GM04503 (cell line): Measurements from ENCODE around the gene AUNIP.
"Not testable (repeated sequence)": the region's sequence is repeated elsewhere in the genome, so short reads cannot be mapped to it uniquely, and the experiment has no call there.

ENCODE experiments used
- DNase-seq: peaks from one replicate; pipeline ENCODE4 v3.0.0-alpha.2; 2012; ENCODE audit warnings: low read depth

Gene AUNIP

GRCh38 chr1:25864434-25864833, 5.2 kb upstream of the AUNIP start:
- DNase-seq, result no peak

DNA sequence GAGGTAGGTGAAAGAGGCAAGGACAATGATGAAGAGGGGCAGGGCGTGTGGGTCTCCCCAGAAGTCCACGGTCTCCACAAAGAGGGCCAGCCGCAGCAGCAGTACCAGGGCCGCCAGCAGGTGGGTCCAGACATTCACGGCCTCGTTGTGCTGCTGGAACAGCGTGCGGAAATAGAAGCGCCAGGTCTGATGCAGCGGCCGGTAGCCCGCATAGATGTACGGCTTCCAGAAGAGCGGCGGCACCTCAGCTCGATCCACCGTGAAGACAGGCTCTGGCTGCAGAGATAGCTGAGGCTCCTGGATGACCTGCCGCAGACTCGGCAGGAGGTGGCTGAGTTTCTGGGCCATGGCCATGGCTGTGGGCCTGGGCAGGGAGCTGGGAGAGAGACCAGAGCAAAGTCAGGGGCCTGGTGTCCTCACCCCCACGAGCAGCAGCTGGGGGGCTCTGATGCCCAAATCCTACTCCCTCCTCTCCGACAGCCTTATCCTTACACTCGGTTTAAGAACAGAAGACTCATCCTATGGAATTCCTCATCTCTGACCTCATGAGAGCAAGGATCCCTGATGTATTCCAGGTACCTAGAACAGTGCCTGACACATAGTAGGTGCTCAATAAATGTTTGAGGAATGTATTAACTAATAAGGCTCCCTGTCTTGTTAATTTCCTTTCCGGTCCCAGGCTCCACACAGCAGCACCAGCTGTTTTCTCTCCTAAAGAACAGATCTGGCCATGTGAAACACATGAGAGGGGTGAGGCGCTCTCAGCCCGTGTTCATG, 4.4 kb upstream of the AUNIP start:
- no peak for DNase-seq

DNA sequence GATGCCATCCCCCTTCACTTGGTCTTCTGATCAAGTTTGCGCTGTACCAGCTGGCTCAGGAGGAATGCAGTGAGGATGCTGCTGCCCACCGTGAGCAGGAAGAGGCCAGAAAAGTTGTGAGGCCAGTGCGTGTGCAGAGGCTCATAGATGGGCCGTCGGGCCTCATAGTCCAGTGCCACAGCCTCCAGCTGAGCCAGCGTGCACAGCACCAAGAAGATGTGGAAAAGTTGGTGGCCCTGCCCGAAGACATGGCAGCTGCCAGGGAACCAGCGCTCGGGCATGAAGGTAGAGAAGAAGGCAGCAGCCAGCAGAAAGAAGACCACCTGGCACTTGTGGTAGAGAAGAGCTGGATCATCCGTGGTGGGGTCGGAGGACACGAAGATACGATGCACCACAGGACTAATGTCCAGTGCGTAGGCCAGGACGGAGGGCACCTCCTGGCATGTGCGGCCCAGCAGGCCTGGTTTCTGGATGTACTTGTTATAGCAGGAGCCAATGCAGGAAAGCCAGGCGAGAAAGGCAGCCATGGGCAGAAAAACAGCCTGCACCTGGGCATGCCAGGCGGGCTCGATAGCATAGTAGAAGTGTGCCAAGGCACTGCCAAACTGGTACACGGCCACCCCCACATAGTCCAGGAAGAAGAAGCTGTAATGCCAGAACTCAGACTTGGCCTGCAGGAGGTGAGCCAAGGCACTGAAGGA, 3.7 kb upstream of the AUNIP start:
- DNase-seq, result no peak

- DNase-seq, result no peak
Observed at GRCh38 chr1:25861316-25862286, 2.3 kb upstream of the AUNIP start.

DNA sequence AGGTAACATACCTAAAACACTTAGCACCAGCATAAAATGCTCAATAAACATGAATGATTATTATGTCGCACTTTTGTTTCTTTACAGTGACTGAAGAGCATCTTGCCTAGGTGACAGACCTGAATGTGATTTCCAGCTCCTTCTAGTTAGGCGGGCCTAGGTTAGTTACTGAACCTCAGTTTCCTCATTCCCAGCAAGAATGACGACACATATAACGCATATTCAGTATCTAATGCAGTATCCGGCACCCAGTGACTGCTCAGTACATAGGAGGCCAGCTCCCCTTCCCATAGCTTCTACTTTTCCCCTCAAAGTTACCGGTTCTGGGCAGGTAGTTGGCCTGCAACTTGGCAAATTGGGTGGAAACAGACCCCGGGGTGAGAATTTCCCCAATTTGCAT, 763 bp downstream of the AUNIP start:
- no peak for DNase-seq

GRCh38 chr1:25856856-25857255, 2.4 kb downstream of the AUNIP start:
- DNase-seq, result no peak

DNA sequence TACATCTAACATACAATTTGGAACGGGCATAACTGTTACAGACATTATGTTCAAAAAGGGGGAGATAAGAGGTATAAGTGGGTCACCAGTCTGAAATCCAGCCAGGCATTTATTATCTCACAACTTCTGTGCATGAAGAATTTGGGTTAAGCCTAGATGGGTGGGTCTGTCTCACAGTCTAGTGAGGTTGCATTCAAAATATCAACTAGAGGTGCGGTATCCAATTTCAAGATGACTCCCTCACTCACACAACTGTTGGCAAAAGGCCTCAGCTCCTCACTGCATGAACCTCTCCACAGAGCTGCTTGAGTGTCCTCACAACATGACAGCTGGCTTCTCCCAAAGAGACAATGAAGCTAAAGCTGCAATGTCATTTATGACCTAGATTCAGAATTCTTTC, 4.7 kb downstream of the AUNIP start:
- DNase-seq, result no peak

DNA sequence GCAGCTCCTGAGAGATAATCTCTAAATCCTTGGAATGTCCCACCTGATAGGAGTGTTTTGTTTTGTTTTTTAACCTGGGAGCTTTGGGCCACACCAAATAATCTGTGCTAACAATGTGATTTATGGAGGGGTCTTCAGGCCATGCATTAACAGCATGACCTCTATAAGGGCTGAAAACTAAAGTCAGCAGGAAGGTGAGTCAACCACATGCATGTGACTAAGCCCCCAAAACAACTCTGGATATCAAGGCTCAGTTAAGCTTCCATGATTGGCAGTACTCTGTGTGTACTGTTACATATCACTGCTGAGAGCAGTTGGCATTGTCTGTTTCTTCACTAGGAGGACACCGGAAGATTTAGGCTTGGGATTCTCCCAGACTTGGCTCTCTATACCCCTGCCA, 10.7 kb downstream of the AUNIP start:
- DNase-seq, result no peak

GRCh38 chr1:25847929-25848328, 11.3 kb downstream of the AUNIP start:
- no peak for DNase-seq

- no peak for DNase-seq
Observed at GRCh38 chr1:25845664-25846063, 13.6 kb downstream of the AUNIP start.

- no peak for DNase-seq
Observed at GRCh38 chr1:25844536-25845337, 14.5 kb downstream of the AUNIP start.

GRCh38 chr1:25843483-25843882, 15.8 kb downstream of the AUNIP start:
- DNase-seq, result no peak

DNA sequence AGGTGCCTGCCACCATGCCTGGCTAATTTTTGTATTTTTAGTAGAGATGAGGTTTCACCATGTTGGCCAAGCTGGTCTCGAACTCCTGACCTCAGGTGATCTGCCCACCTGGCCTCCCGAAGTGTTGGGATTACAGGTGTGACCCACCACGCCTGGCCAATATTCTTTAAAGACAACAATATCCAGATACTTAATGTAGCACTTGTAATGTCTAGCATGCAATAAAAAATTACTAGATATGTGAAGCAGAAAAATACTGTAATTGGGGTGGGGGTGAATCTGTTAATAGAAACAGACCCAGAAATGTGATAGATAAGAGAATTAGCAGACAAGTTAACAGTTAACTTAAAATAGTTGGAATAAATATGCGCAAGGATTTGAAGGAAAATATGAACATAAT, 19.4 kb downstream of the AUNIP start:
- not testable (repeated sequence) for DNase-seq

- no peak for DNase-seq
Observed at GRCh38 chr1:25837262-25837875, 21.9 kb downstream of the AUNIP start.

DNA sequence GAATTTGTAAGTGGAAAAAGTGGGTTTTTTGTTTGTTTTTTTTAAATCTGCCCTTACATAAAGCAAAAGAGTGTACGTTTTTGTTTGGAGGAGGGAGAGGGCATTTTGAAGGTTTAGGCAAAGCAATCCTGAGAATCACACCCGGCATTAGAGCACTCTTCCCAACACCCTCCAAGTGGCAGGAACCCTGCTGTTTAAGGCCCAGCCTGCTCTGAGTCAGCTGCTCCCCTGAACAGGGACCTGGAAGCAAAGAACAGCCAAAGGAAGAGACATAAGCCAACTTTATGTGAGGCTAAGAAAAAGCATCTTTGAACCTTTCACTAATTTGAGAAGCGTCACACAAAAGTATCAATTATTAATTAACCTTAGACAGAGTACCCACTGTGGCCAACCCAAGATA, 22.6 kb downstream of the AUNIP start:
- DNase-seq, result no peak

- DNase-seq, result no peak
Observed at GRCh38 chr1:25834894-25835293, 24.4 kb downstream of the AUNIP start.

DNA sequence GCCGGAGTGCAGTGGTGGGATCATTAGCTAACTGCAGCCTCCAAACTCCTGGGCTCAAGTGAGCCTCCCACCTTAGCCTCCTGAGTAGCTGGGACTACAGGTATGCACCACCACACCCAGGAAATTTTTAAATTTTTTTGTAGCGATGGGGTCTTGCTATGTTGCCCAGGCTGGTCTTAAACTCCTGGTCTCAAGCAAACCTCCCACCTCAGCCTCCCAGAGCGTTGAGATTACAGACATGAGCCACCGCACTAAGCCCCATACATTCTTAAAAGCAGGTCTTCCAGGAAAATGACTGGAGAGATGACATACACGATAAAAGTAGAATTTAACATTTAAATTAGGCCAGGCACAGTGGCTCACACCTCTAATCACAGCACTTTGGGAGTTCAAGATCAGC, 26.1 kb downstream of the AUNIP start:
- DNase-seq, result no peak

DNA sequence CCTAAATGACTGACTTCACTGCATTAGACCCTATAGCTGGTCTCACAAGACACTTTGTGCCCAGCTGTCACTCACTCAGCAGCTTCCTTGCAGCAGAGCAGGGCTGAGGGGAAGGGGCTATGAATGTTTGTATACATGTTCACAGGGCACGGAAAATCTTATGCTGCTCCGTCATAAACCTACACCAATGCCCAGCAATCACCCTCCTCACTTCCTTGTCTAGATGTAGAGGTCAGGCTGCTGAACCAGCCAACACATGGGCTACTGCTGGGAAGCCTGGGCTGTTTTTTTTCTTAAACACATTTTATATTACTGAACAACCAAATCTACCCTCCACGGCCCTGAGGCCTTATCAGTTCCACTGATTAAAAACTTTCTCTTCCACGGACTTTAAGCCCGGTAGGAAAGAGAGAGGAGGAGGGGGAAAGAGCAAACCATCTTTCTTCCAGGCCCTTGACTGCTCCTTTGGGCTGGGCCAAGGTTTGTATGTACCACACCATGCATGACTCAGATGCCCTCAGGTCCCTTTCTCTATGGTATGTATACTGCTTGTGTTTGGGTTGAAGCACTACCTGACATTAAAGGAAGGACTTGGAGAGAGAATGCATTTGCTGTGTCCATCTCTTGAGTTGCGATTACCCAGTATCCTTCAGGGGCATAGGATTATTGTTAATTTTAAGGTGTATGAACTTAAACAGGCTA, 26.8 kb downstream of the AUNIP start:
- DNase-seq, result no peak

GRCh38 chr1:25831569-25832196, 27.6 kb downstream of the AUNIP start:
- DNase-seq, result no peak

- no peak for DNase-seq
Observed at GRCh38 chr1:25829046-25829445, 30.2 kb downstream of the AUNIP start.
